Activated CD4-positive, alpha-beta T cell treated with anti-CD3 and anti-CD28 coated beads, Interleukin-2, amount 50 U/mL, for 16 hours (primary cell): ENCODE data around the gene EXOSC3.
"Not testable (repeated sequence)": the region's sequence is repeated elsewhere in the genome, so short reads cannot be mapped to it uniquely, and the experiment has no call there.

Source experiments
- DNase-seq: peaks from one replicate; pipeline ENCODE4 v3.0.0-alpha.2; 2020

EXOSC3 gene

DNA sequence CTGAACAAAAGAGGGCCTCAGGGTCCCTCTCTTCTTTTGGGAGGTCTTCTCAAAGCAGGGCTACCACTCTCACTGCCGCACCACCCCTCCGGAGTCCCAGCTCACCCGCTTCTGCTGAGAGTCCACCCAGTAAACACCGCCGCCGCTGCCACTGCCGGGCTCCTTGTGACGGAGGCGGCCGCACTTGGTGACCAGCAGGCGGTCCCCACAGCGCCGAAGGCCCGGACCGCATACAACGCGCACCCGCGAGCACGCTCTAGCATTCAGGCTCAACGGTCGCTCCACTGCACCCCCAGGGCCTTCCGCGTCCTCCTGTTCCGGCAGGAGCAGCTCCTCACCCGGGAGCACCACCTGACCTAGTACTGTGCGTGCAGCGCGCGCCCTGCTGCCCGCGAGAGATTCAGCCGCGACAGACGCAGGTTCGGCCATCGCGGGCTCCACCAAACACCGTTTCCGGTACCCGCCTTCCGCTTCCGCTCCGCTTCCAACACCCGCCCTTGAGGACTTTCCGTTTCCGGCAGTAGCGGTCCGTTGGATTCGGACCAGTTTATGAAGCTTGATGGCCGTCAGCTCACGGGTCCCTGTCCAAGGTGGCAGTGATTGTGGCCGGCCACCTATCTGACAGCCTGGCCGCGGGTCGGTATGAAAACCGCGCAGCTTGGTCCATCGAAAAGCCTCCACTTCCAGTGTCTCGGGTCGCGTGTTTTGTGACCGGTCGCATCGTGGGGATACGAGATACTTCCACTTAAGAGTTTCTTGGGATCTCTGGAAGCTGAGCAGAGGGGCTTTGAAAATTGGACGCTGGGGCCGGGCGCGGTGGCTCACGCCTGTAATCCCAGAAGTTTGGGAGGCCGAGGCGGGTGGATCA is at the start of gene EXOSC3:
Gene EXOSC3 (minus strand): TSS at position 449 of the 868 bp plus-strand sequence. CDS start 20 bp downstream, at position 429.
- peak; percentile 92 for DNase-seq

DNA sequence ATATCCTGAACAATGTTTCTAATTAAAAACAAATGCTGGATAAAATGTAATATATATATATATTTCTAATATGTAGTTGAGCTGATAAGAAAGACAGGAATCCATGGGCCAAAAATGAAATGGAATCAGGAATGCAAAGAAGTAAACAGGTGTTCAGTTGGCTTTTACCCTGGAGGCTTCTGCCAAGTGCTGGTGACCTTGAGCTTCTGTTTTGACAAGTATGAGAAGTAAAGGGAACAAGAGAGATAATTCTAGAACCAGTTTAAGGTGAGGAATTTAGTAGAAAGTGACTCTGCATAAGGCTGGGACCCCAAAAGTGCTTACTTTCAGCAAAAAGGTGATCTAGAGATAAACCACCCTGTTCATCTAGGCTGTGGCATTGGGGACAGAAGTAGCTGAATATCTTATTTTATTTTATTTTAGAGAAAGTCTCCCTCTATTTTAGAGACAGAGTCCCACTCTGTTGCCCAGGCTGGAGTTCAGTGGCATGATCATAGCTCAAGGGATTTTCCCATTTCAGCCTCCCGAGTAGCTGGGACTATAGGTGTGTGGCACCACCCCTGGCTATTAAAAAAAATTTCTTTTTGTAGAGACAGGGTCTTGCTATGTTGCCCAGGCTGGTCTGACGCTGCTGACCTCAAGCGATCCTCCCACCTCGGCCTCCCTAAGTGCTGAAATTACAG is 42.8 kb upstream of the EXOSC3 start:
- no peak for DNase-seq

DNA sequence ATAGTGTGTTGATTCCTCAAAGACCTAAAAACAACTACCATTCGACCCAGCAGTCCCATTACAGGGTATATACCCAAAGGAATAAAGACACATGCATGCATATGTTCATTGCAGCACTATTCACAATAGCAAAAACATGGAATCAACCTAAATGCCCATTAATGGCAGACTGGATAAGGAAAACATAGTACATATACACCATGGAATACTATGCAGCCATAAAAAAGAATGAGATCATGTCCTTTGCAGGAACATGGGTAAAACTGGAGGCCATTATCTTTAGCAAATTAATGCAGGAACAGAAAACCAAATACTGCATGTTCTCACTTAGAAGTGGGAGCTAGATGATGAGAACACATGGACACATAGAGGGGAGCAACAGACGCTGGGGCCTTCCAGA is 40.3 kb upstream of the EXOSC3 start:
- DNase-seq = not testable (repeated sequence)

DNA sequence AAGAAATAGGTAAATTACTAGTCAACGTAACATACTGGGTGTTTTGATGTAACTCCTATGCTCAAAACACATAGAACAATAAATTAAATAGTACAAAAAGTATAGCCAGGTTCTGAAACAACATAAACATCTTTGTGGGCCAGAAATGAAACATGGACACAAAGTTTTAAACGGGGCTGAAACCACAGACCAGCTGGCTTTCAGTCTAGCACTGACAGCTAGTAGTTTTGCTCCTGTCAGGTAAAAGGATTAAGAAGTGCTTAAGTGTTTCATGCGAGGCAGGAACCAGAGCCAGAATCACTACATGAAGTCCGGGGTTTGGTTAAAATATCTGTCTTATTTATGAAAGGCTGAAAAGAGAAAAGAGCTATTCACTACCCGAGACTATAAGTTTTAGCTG is 35.3 kb upstream of the EXOSC3 start:
- DNase-seq = no peak

DNA sequence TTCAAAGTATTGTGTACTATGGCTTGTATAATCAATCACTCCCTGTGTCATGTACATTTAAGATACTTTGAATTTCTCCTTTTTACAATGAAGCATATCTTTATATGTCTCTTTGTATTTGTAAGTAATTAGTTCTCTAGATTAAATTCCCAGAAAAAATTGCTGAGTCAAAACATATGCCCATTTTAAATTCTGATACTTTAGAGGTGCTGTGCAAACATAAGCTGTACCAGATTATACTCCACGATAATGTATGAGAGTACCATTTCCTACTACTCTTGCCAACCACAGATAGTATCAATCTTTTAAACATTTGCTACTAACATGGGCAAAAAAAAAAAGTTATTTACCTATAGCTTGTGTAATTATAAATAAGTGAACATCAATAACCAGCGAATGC is 34.0 kb upstream of the EXOSC3 start:
- no peak for DNase-seq

- DNase-seq = no peak
Measured at GRCh38 chr9:37812773-37813379, 28.0 kb upstream of the EXOSC3 start.

GRCh38 chr9:37811906-37812476 is 27.1 kb upstream of the EXOSC3 start:
- no peak for DNase-seq

DNA sequence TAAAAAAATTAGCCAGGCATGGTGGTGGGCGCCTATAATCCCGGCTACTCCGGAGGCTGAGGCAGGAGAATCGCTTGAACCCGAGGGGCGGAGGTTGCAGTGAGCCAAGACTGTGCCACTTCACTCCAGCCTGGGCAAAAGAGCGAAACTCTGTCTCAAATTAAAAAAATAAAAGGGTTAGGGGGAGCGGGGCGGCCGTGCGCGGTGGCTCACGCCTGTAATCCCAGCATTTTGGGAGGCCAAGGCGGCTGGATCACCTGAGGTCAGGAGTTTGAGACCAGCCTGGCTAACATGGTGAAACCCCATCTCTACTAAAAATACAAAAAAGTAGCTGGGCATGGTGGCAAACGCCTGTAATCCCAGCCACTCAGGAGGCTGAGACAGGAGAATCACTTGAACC is 24.8 kb upstream of the EXOSC3 start:
- DNase-seq = not testable (repeated sequence)

DNA sequence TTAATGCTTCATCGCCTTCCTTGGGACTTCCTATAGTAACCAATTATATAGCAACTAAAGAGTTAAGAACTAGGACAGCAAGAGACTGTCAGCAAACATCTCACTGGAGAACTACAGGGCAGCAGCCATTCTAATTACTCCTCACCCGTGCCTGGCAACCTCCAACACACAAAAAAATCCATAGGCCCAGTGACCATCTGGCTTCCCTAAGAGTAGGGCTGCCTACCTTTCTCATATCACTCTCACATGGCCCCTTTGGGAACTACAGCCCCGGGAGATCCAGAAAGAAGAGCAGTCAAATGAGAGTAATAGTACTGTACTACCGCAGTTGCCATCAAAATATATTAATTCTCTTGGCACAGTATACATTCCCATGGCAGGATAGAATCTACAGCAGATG is 21.4 kb upstream of the EXOSC3 start:
- DNase-seq = no peak

GRCh38 chr9:37801959-37802711 is 17.3 kb upstream of the EXOSC3 start:
- DNase-seq = no peak

DNA sequence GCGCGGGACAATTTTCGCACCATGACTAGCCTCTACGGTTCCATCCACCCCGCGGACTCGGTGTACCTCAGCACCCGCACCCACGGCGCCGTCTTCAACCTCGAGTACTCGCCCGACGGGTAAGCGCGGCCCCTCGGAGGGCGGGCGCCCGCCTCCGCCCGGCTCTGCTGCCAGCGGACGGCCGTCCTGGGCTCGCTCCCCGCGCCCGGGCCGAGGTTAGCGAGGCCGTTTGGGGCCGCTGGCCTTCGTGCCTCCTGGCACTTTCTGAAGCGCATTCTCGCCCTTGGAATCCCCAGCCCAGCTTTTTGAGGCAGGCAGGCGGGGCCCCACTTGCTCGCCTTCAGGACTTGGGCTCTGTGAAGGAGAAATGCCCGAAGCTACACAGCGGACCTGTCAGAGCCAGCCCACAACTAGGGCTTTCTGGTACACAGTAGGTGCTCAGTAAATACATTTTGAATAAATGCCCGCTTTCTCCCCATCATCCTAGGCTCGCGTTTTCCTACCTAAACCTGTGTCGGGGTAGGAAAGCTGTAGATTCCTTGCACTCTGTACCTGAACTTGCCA is 16.5 kb upstream of the EXOSC3 start:
- DNase-seq = peak; percentile 33

DNA sequence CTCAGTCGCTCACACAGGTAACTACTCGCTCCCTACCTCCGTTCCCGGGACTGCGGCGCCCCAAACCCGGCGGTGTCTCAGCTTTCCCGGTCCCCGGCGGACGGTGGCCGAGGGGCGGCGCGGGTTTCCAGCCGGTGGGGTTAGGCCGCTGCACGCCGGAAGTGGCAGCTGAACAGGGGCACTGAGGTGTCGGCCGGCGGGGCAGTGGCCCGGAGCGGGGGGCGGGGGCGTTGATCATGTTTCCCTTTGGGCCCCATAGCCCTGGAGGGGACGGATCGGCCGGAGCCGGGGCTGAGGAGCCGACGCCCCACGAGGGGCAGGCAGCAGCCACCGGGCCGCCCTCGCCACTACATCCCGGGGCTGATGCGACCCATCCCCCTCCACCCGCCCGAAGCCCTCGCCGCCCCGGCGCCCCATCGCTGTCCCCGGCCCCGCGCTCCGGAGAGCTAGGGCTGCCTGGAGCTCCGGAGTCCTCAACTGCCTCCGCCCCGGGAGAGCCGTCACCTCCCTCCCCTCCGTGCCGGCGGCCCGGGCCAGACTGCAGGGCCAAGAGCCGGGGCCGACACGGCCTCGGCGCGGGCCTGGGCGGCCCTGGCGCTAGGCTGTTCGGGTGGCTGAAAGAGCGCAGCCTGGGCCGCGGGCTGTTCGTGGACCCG is 15.9 kb upstream of the EXOSC3 start, which contains the start of gene DCAF10:
Gene DCAF10 (plus strand): TSS at position 167 of the 656 bp plus-strand sequence. CDS start 70 bp downstream, at position 237.
- DNase-seq = peak; percentile 90

- peak; percentile 44 for DNase-seq
Measured at GRCh38 chr9:37798677-37799076, 13.8 kb upstream of the EXOSC3 start.

- DNase-seq = no peak
Measured at GRCh38 chr9:37796232-37796631, 11.4 kb upstream of the EXOSC3 start.

GRCh38 chr9:37792122-37792521 is 7.3 kb upstream of the EXOSC3 start:
- DNase-seq = no peak

DNA sequence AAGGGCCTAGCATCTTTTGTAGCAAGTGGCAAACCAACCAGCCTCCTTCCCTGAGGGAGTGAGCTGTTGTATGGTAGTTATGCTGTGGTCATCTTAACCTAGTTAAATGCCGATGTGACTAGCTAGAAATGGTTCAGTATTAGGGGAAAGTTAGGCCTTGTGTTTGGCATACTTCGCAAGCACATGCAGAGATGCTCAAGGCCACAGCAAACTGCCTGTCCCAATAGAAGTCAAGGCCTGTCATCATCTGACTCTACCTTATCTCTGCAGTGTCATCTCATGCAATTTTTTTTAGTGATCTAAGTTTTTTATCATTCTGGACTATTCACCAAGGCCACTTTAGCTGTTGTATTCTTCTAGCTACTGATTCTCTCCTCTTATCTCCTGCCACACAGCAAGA is 5.2 kb upstream of the EXOSC3 start:
- no peak for DNase-seq

DNA sequence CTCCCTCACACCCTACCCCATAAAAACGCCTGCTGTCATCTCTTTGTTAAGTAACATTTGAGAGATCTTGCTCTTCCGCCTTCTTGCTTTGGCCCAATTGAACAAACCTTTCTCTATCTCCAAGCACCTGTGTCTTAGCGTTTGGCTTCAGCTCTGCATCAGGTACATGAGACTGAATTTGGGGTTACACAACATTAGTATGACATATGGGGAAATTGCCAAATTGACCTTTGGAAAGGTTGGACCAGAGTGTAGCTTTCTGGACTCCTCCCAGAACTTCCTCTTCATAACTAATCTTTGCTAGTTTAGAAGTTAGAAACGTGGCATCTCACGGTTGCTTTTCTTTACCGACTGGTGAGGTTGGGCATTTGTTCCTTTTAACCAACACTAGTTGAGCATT is 3.5 kb upstream of the EXOSC3 start:
- no peak for DNase-seq

GRCh38 chr9:37787059-37787458 is 2.2 kb upstream of the EXOSC3 start:
- no peak for DNase-seq

DNA sequence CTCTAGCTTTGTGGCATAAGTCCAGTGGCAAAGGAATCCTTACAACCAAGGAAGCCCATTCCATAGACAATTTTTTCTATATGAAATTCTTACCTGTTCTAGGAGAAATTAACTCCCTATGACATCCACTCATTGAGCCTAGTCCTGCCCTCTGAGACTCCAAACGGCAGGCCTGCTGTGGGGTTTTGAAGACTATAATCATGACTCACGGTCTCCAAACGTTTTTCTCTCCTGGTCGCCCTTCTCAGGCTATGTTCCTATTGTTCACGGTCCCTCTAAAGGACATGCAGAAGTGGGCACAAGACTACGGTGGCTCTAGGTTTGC is 611 bp downstream of the EXOSC3 start:
- DNase-seq = no peak

GRCh38 chr9:37778534-37778933 is 6.3 kb downstream of the EXOSC3 start:
- no peak for DNase-seq

- no peak for DNase-seq
Measured at GRCh38 chr9:37776328-37776727, 8.5 kb downstream of the EXOSC3 start.
